Stimulated activated CD4-positive, alpha-beta T cell treated with anti-CD3 and anti-CD28 coated beads, TNF-alpha, amount 100 ng/mL, for 24 hours (primary cell): ENCODE results near the gene PI4KA.
"Not testable (repeated sequence)": the region's sequence is repeated elsewhere in the genome, so short reads cannot be mapped to it uniquely, and the experiment has no call there.

Experiments
- DNase-seq, 3 experiments: peaks; one replicate each; pipeline ENCODE4 v3.0.0-alpha.2; 2020; ENCODE audit warnings: low read depth in 3 of 3

PI4KA gene

GRCh38 chr22:20695205-20695604 is 163.4 kb downstream of the PI4KA start:
- DNase-seq, result not testable (repeated sequence)

- DNase-seq, result not testable (repeated sequence)
These were observed 164.4 kb downstream of the PI4KA start for GRCh38 chr22:20694256-20694655.

DNA sequence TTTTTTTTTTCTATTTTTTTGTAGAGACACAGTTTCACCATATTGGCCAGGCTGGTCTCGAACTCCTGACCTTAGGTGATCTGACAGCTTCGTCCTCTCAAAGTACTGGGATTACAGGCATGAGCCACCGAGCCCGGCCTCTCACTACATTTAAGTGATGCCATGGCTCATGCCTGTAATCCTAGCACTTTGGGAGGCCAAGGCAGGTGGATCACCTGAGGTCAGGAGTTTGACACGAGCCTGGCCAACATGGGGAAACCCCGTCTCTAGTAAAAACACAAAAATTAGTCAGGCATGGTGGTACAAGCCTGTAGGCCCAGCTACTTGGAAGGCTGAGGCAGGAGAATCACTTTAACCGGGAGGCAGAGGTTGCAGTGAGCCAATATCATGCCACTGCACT is 165.7 kb downstream of the PI4KA start:
- DNase-seq, result not testable (repeated sequence)

DNA sequence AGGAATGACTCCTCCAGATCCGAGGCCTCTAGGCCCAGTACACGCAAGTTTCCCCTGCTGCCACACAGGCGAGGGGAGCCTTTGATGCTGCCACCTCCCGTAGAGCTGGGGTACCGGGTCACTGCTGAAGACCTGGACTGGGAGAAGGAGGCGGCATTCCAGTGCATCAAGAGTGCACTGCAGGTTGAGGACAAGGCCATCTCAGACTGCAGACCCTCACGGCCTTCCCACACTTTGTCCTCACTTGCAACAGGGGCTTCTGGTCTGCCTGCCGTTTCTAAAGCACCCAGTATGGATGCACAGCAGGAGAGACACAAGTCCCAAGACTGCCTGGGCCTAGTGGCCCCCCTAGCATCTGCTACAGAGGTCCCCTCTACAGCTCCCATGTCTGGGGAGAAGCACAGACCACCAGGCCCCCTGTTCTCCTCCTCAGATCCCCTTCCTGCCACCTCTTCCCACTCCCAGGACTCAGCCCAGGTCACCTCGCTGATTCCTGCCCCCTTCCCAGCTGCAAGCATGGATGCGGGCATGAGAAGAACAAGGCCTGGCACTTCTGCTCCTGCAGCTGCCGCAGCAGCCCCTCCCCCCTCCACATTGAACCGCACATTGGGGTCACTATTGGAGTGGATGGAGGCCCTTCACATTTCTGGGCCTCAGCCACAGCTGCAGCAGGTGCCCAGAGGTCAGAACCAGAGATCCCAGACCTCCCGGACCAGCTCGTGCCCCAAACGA is 167.9 kb downstream of the PI4KA start:
- not testable (repeated sequence) for DNase-seq

DNA sequence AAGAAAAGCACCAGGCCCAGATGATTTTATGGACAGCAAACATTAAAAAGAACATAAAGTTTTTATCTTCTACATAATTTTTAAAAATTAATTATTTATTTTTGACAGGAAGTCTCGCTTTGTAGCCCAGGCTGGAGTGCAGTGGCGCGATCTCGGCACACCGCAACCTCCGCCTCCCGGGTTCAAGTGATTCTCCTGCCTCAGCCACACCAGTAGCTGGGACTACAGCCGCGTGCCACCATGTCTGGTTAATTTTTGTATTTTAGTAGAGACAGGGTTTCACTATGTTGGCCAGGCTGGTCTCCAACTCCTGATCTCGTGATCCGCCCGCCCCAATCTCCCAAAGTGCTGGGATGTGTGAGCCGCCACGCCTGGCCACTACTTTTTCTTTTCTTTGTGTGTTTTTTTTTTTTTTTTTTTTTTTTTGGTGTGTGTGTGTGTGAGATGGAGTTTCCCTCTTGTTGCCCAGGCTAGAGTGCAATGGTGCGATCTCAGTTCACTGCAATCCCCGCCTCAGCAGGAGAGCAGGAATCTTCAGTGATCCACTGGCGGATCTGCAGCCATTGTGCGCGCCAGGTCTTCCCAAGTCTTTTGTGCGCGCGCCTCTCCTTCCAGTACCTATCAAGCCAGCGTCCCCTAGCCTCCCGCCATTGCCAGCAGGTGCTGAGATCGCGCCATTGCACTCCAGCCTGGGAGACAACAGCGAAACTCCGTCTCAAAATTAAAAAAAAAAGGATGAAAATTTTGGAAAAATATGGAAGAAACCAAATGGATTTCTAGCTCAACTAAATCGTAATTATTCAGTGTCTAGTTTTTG is 171.0 kb downstream of the PI4KA start:
- not testable (repeated sequence) for DNase-seq

- DNase-seq, result not testable (repeated sequence)
These were observed 172.8 kb downstream of the PI4KA start for GRCh38 chr22:20685764-20686163.

DNA sequence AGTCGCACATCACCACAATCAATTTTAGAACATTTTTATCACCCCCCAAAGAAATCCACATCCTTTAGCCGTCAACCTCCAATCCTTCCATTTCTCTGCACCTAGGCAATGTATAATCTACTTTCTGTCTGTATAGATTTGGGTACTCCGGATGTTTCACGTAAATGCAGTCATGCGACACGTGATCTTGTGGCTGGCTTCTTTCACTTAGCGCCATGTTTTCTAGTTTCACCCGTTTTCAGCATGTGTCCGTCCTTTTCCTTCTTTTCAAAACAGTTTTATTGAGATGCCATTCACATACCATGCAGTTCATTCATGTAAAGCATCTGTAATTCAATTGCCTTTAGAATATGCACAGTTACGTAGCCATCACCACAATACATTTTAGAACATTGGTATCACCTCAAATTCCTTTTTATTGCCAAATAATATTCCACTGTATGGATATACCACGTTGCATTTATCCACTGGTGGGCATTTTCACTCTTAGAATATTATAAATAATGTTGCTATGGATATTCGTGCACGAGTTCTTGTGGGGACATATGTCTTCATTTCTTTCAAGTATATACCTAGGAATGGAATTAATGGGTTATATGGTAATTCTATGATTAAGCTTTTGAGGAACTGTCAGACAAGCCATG is 179.7 kb downstream of the PI4KA start:
- not testable (repeated sequence) for DNase-seq

DNA sequence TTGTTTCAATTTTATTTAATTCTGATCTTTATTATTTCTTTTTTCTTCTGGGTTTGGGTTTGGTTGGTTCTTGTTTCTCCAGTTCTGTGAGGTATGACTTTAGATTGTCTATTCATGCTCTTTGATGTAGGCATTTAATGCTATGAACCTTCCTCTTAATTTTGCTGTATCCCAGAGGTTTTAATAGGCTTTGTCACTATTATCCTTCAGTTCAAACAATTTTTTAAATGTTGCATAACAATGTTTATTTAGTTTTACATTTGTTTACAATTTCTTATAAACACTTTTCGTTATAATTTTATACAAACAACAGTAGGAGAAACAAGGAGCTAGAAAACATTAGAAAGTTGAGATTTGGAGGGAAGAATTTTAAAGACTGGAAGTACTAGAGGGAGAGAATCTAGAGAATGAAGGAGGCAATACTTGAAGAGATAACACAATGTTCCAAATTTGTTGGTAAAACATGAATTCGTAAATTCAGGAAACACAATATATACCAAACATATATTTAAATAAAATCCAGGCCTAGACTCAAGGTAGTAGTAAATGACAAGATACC is 180.8 kb downstream of the PI4KA start:
- DNase-seq, result no peak

- not testable (repeated sequence) for DNase-seq
These were observed 183.0 kb downstream of the PI4KA start for GRCh38 chr22:20675613-20676012.

GRCh38 chr22:20674998-20675397 is 183.6 kb downstream of the PI4KA start:
- DNase-seq, result no peak

GRCh38 chr22:20673295-20674195 is 185.1 kb downstream of the PI4KA start:
- DNase-seq, result no peak

DNA sequence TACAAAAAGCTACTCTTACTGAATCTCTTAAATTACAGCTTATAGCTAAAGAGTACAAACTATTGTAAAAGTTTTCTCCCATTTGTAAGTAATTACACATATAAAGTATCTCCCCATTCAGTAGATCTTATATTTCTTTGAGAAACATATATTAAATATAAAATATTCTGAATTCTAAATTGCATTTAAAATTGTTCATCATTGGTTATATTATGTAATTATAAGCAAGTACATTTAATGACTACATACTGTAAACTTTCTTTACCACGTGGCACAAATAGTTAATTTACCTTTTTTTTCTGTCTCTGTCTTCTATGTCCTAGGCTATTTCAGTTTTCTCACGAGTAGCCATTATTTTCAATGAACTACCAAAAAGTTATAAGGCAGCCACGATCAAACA is 185.9 kb downstream of the PI4KA start:
- DNase-seq, result no peak

- DNase-seq, result no peak
These were observed 186.6 kb downstream of the PI4KA start for GRCh38 chr22:20672082-20672424.

DNA sequence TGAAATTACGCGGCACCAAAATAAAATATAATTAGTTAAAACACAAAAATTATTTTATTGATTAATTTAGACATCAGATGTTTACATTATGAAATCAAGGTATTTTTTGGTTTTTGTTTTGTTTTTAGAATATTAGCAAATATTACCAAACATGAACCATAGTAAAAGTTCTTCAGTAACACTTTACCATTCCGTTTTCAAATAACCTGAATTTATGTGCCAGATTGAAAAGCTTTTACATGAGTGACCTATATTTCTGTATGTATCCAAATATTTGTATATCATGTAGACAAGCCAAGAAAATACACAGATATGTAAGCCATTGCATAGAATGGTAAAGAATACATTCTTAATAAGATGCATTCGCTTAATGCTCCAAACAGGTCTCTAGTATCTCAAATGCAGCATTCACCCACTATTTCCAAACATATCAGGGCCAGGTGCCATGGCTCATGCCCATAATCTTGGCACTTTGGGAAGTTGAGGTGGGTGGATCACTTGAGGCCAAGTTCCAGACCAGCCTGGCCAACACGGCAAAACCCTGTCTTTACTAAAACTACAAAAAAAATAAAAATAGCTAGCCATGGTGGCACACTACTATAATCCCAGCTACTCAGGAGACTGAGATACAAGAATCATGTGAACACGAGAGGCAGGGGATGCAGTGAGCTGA is 187.1 kb downstream of the PI4KA start:
- no peak for DNase-seq

GRCh38 chr22:20670457-20671261 is 188.0 kb downstream of the PI4KA start:
- not testable (repeated sequence) for DNase-seq

DNA sequence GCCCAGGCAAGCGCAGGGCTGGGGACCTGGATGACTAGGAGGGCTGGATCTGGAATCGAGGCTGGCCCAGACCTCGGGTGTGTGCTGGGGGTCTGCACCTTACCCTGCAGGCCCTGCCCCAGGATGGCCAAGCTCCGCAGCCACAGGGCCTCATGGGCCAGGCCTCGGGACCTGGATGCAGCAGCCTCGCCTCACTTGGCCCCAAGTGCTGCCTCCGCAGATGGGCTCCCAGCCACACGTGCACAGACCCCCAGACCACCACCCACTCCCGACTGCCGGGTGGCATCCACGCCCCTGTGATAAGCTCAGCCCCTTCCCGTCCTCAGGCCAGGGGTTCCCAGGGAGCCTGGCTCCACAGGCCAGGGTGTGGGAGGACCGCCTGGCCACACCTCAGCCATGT is 188.7 kb downstream of the PI4KA start:
- not testable (repeated sequence) for DNase-seq

DNA sequence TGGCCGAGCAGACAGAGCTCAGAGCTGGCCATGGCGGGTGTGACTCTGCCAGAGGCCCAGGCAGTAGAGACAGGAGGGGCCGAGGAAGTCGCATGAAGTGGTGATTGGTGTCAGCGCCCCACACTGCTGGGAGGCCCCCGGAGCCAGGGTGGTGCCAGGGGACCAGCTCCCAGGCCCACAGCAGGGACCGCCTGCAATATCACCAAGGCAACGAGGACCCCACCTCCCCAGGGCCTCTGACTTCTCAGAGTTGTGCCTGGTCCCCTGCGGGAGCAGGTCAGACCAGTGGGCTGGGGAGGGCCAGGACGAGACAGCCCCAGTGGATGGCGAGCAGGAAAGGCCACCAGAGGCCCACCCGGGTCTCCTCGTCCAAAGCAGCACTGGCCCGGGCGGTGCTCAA is 189.1 kb downstream of the PI4KA start:
- not testable (repeated sequence) for DNase-seq

- not testable (repeated sequence) for DNase-seq
These were observed 189.8 kb downstream of the PI4KA start for GRCh38 chr22:20668769-20669168.

DNA sequence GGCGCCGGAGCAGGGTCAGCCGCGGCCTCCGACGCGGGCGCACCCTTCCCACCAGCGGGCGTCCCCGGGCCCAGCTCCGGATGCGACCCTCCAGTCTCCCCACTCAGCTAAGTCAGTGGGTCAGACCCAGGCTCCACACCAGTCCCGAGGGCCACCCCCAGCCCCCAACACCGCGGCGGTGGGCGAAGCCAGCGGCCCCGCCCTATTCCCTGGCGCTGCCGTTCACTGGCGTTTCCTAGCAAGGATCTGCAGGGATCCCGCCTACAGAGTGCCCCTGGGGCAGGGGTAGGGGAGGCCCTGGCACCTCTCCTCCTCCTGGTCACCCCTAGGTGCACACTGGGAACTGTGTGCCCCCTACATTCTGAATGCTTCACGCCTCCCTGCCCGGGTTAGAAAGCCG is 190.4 kb downstream of the PI4KA start:
- not testable (repeated sequence) for DNase-seq

DNA sequence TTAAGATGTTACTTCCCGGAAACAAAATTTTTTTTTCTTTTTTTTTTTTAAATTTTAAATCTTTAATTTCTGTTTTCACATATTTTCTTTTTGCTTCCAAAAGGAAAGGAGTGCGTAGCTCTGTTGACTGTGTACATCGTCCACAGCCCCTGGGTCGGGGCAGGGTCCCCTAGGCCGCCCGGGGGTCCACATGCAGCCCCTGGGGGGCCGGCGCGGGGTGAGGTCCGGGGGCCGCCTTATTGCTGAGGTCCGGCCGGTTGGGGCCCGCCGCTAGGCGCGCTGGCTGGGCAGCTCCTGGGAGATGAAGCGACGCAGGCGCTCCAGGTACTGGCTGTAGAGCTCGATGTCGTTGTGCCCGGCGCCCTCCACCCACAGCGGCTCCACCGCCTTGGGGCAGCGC is 191.1 kb downstream of the PI4KA start:
- DNase-seq, result not testable (repeated sequence)
